Ectodermal cell (in vitro differentiated cells): ENCODE measurements around the gene TREML4.
"Not testable (repeated sequence)": the region's sequence is repeated elsewhere in the genome, so short reads cannot be mapped to it uniquely, and the experiment has no call there.

Source experiments
- H3K27ac ChIP-seq: 2 replicates; pipeline ENCODE4 v1.7.0; 2013; ENCODE audit warnings: mild to moderate bottlenecking, low read depth, low read length; ENCODE audit not compliant: insufficient read depth, poor library complexity, severe bottlenecking
- H3K27me3 ChIP-seq: 2 replicates; pipeline ENCODE4 v1.7.0; 2013; ENCODE audit warnings: mild to moderate bottlenecking, low read length; ENCODE audit not compliant: insufficient read depth, control insufficient read depth, poor library complexity, severe bottlenecking
- H3K36me3 ChIP-seq: one replicate; pipeline ENCODE4 v1.7.0; 2013; ENCODE audit warnings: low read length; ENCODE audit not compliant: control insufficient read depth, insufficient read depth
- H3K4me1 ChIP-seq: one replicate; pipeline ENCODE4 v1.7.0; 2013; ENCODE audit warnings: low read length; ENCODE audit not compliant: control insufficient read depth, insufficient read depth
- H3K4me3 ChIP-seq: 2 replicates; pipeline ENCODE4 v1.7.0; 2013; ENCODE audit warnings: low read depth, low read length, control low read depth; ENCODE audit not compliant: insufficient read depth
- H3K9me3 ChIP-seq: 2 replicates; pipeline ENCODE4 v1.7.0; 2013; ENCODE audit warnings: mild to moderate bottlenecking, low read length, moderate library complexity; ENCODE audit not compliant: control insufficient read depth
- WGBS, 2 experiments: methylation state at CpG; one replicate each; pipeline ENCODE4 v1.1.7; 2013; ENCODE audit warnings: missing lambda C conversion rate in 2 of 2; 5-methylcytosine and 5-hydroxymethylcytosine counted together

The TREML4 gene

GRCh38 chr6:41228616-41229015 is 467 bp downstream of the TREML4 start:
- WGBS, 2 experiments: 67 to 69% methylated on average over 5 of the region's 5 CpGs

GRCh38 chr6:41229721-41230120 is 1.6 kb downstream of the TREML4 start:
- Histone ChIP-seq H3K27ac (no peak overlapping the region), H3K36me3 (no peaks in the 10 kb centered on the region), H3K9me3 (no peaks in the 10 kb centered on the region), H3K4me1 (no peaks in the 10 kb centered on the region), H3K4me3 (no peak overlapping the region), H3K27me3 (no peaks in the 10 kb centered on the region)
- 90 to 93% methylated on average over 4 of the region's 4 CpGs for WGBS, 2 experiments

More at GRCh38 chr6:41228616-41229015, 467 bp downstream of the TREML4 start:
- Histone ChIP-seq H3K9me3 (no peaks in the 10 kb centered on the region), H3K36me3 (no peaks in the 10 kb centered on the region), H3K27me3 (no peaks in the 10 kb centered on the region), H3K4me3 (no peak overlapping the region), H3K4me1 (no peaks in the 10 kb centered on the region), H3K27ac (no peak overlapping the region)

GRCh38 chr6:41231246-41231645 is 3.1 kb downstream of the TREML4 start:
- 80 to 82% methylated on average over 5 of the region's 5 CpGs for WGBS, 2 experiments
- Histone ChIP-seq H3K27me3 (no peaks in the 10 kb centered on the region), H3K36me3 (no peaks in the 10 kb centered on the region), H3K27ac (no peak overlapping the region), H3K4me1 (no peaks in the 10 kb centered on the region), H3K9me3 (no peaks in the 10 kb centered on the region), H3K4me3 (no peak overlapping the region)

GRCh38 chr6:41232667-41233066 is 4.5 kb downstream of the TREML4 start:
- Histone ChIP-seq H3K4me1 (no peaks in the 10 kb centered on the region), H3K4me3 (no peak overlapping the region), H3K9me3 (no peaks in the 10 kb centered on the region), H3K36me3 (no peaks in the 10 kb centered on the region), H3K27ac (no peak overlapping the region), H3K27me3 (peaks cover 2% of the 10 kb centered on the region)
- WGBS, 2 experiments: 84 to 94% methylated on average over 6 of the region's 6 CpGs

- H3K27ac ChIP-seq: no peak overlapping the region
- WGBS, 2 experiments: 89 to 90% methylated on average over 4 of the region's 4 CpGs
- no peaks in the 10 kb centered on the region for H3K36me3 ChIP-seq
- no peak overlapping the region for H3K4me3 ChIP-seq
- H3K4me1 ChIP-seq: no peaks in the 10 kb centered on the region
- peaks cover 21% of the 10 kb centered on the region for H3K27me3 ChIP-seq
- H3K9me3 ChIP-seq: no peaks in the 10 kb centered on the region
Observed at GRCh38 chr6:41236276-41236675, 8.1 kb downstream of the TREML4 start.

GRCh38 chr6:41237128-41237527 is 9.0 kb downstream of the TREML4 start:
- peaks cover 21% of the 10 kb centered on the region for H3K27me3 ChIP-seq

GRCh38 chr6:41239467-41240159 is 11.5 kb downstream of the TREML4 start:
- H3K4me3 ChIP-seq: no peak overlapping the region
- no peaks in the 10 kb centered on the region for H3K36me3 ChIP-seq
- no peaks in the 10 kb centered on the region for H3K4me1 ChIP-seq
- H3K9me3 ChIP-seq: no peaks in the 10 kb centered on the region
- no peak overlapping the region for H3K27ac ChIP-seq
- WGBS, 2 experiments: 5% methylated on average over 21 to 22 of the region's 22 CpGs
- peaks cover 21% of the 10 kb centered on the region for H3K27me3 ChIP-seq

More at GRCh38 chr6:41237128-41237527, 9.0 kb downstream of the TREML4 start:
- no peaks in the 10 kb centered on the region for H3K9me3 ChIP-seq
- 82 to 83% methylated on average over 5 of the region's 5 CpGs for WGBS, 2 experiments
- no peak overlapping the region for H3K4me3 ChIP-seq
- H3K36me3 ChIP-seq: no peaks in the 10 kb centered on the region
- H3K4me1 ChIP-seq: no peaks in the 10 kb centered on the region
- H3K27ac ChIP-seq: no peak overlapping the region

GRCh38 chr6:41246529-41246928 is 18.4 kb downstream of the TREML4 start:
- 94% methylated on average over 2 of the region's 4 CpGs; no CpG with 5 or more reads in 1 of the 2 experiments for WGBS, 2 experiments
- not testable (repeated sequence) for H3K36me3 ChIP-seq, H3K4me1 ChIP-seq, H3K27me3 ChIP-seq, H3K27ac ChIP-seq, H3K9me3 ChIP-seq, H3K4me3 ChIP-seq

- no peak overlapping the region for H3K4me3 ChIP-seq
- no peaks in the 10 kb centered on the region for H3K9me3 ChIP-seq
- H3K27ac ChIP-seq: no peak overlapping the region
- H3K4me1 ChIP-seq: no peaks in the 10 kb centered on the region
- WGBS, 2 experiments: 68 to 73% methylated on average over 9 of the region's 9 CpGs
- H3K36me3 ChIP-seq: no peaks in the 10 kb centered on the region
- no peaks in the 10 kb centered on the region for H3K27me3 ChIP-seq
Observed at GRCh38 chr6:41247288-41247865, 19.2 kb downstream of the TREML4 start.

GRCh38 chr6:41247882-41248705 is 19.9 kb downstream of the TREML4 start:
- Histone ChIP-seq H3K4me3 (no peak overlapping the region), H3K4me1 (no peaks in the 10 kb centered on the region), H3K9me3 (no peaks in the 10 kb centered on the region), H3K36me3 (no peaks in the 10 kb centered on the region), H3K27me3 (no peaks in the 10 kb centered on the region), H3K27ac (no peak overlapping the region)
- WGBS, 2 experiments: 88 to 90% methylated on average over 7 of the region's 7 CpGs
